ENCODE measurements around the gene FAF1. TPM values are rescaled to one million over a fixed set of nuclear protein-coding genes. Genes with fewer than 3 reads are reported as not detected.

FAF1 gene
- total RNA-seq, 6 experiments from 2014 or later, result 24.1 to 32.4 (median 31.6) TPM

DNA sequence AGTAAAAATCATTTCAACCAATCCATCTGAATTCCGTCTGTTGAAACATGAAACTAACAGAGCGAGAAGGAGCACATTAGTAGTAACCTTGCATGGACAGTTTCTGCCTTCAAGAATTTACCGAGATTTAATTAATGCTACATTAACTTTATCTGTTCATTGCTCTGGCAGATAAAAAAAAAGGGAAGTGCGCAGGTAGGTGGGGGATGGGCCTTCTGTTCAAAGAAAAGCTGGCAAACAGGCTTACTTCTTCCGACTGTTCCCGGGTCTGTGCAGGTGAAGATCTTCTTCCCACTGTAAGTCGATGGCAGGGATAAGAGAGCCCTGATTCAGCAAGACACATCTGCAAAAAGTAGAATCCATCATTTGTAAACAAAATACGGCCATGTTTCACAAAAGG lies 364.2 kb downstream of the FAF1 start:
- H3K4me1 ChIP-seq, result no peaks in the 10 kb centered on the region
- peaks cover 0 to 2% (median 0%) of the 10 kb centered on the region in 4 donors for H3K36me3 ChIP-seq
- WGBS (ENCODE audit: insufficient coverage, low coverage, low lambda C conversion rate, missing lambda C conversion rate), result 94% methylated on average over 8 of the region's 8 CpGs
- DNase-seq (no peak), ATAC-seq (no peak)
- TF ChIP-seq, protein P1, sequence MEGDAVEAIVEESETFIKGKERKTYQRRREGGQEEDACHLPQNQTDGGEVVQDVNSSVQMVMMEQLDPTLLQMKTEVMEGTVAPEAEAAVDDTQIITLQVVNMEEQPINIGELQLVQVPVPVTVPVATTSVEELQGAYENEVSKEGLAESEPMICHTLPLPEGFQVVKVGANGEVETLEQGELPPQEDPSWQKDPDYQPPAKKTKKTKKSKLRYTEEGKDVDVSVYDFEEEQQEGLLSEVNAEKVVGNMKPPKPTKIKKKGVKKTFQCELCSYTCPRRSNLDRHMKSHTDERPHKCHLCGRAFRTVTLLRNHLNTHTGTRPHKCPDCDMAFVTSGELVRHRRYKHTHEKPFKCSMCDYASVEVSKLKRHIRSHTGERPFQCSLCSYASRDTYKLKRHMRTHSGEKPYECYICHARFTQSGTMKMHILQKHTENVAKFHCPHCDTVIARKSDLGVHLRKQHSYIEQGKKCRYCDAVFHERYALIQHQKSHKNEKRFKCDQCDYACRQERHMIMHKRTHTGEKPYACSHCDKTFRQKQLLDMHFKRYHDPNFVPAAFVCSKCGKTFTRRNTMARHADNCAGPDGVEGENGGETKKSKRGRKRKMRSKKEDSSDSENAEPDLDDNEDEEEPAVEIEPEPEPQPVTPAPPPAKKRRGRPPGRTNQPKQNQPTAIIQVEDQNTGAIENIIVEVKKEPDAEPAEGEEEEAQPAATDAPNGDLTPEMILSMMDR (IDR thresholded peaks at IDR 0.05), result no peak
- no peak for TF ChIP-seq POLR2A (IDR thresholded peaks at IDR 0.05)
- H3K27me3 ChIP-seq, result no peaks in the 10 kb centered on the region
- H3K9me3 ChIP-seq, result no peaks in the 10 kb centered on the region
- H3K27ac ChIP-seq, result no peak overlapping the region
- H3K4me3 ChIP-seq, result no peak overlapping the region
- intact Hi-C loops (cut with DNase I), result no loop called here

DNA sequence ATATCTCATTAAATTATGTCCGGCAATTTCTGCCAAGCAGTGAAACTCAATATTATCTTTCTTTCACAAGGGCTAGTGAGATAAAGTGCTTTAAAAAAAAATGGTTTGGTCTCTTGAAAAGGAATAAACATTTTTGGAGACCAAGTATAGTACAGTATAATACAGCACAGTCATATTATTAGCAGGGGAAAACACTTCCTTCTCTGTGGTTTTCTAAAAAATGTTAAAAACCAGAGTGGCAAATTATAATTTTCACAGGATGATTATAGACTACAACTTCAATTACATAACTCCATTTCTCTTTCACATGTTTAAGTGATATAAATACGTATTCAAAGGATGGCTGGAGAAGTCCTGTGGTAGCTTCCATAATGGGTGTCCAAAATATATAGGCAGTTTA lies 366.6 kb downstream of the FAF1 start:
- no peak for DNase-seq
- H3K27ac ChIP-seq, result no peak overlapping the region
- H3K9me3 ChIP-seq, result no peaks in the 10 kb centered on the region
- whole genome bisulfite sequencing (ENCODE audit: insufficient coverage, low coverage, low lambda C conversion rate, missing lambda C conversion rate), result 72% methylated on average over 2 of the region's 2 CpGs
- no peaks in the 10 kb centered on the region for H3K27me3 ChIP-seq
- H3K4me1 ChIP-seq, result no peaks in the 10 kb centered on the region
- no peak for ATAC-seq
- H3K4me3 ChIP-seq, result no peak overlapping the region
- peaks cover 0 to 2% (median 0%) of the 10 kb centered on the region in 4 donors for H3K36me3 ChIP-seq
- TF ChIP-seq POLR2A (IDR thresholded peaks at IDR 0.05), result no peak
- TF ChIP-seq, protein P1 (IDR thresholded peaks at IDR 0.05), result no peak
- intact Hi-C loops (cut with DNase I), result no loop called here

DNA sequence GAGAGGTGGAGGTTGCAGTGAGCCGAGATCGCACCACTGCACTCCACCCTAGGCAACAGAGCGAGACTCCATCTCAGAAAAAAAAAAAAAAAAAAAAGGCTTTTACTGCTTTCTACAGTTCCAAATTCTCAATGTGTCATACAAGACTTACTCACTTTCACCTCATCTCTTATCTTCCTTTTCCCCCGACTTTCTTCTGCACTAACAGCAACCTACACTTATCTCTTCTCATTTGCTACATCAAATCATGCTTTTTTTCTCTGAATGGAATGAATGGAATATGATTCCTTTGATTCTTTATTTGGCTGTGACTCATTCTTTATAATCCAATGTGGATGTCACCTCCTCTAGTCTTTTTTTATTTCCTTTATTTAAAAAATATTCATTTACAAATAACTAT lies 368.5 kb downstream of the FAF1 start:
- Histone ChIP-seq H3K36me3 (peaks cover 0 to 2% (median 0%) of the 10 kb centered on the region in 4 donors), H3K9me3 (no peaks in the 10 kb centered on the region), H3K27me3 (no peaks in the 10 kb centered on the region), H3K4me3 (no peak overlapping the region), H3K4me1 (no peaks in the 10 kb centered on the region), H3K27ac (no peak overlapping the region)
- WGBS (ENCODE audit: insufficient coverage, low coverage, low lambda C conversion rate, missing lambda C conversion rate), result 56% methylated on average over 1 of the region's 4 CpGs
- TF ChIP-seq POLR2A (IDR thresholded peaks at IDR 0.05), result no peak
- TF ChIP-seq, protein P1 (IDR thresholded peaks at IDR 0.05), result no peak
- DNase-seq, result no peak
- intact Hi-C loops (cut with DNase I), result no loop called here
- ATAC-seq, result no peak

DNA sequence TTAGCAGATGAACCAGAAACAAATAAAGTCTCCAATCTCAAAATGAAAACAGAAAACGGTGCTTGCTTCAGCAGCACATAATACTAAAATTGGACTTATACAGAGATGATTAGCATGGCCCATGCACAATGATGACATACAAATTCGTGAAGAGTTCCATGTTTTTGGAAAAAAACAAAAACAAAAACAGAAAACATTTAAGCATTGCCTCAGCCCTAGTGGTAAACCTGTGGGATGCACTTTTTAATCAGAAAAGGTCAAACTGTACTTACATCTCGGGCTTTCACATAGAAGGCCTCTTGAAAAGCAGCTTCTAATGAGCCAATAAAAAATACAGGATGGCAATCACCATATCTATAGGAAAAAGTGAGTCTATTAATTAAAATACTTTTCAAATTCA lies 377.7 kb downstream of the FAF1 start:
- no peak overlapping the region for H3K4me3 ChIP-seq
- H3K27me3 ChIP-seq, result no peaks in the 10 kb centered on the region
- DNase-seq (no peak), ATAC-seq (no peak)
- TF ChIP-seq, protein P1 (IDR thresholded peaks at IDR 0.05), result no peak
- no peak for TF ChIP-seq POLR2A (IDR thresholded peaks at IDR 0.05)
- peaks cover 0 to 4% (median 0%) of the 10 kb centered on the region in 4 donors for H3K36me3 ChIP-seq
- intact Hi-C loops (cut with DNase I), result no loop called here
- WGBS (ENCODE audit: insufficient coverage, low coverage, low lambda C conversion rate, missing lambda C conversion rate), result 89% methylated on average over 3 of the region's 3 CpGs
- H3K27ac ChIP-seq, result no peak overlapping the region
- no peaks in the 10 kb centered on the region for H3K9me3 ChIP-seq
- H3K4me1 ChIP-seq, result no peaks in the 10 kb centered on the region

DNA sequence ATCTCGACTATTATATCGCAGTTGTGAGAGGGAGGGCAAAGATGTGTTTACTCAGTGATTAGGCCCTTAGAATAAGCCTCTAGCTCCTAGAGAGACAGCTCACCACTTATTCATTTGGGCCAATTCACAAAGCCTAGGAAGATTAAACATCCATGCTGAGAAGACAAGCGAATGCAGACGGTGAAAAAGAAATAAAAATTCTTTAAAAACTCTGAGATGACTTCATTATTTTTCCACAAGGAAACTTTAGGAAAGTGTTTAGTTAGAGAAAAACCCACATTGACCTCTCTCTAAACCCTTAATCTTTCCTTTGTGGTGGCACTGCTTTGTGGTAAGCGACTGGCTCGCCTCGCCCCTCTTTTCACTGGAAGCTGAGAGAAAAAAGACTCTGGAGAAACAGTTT lies 390.0 kb downstream of the FAF1 start:
- no peak for TF ChIP-seq POLR2A (IDR thresholded peaks at IDR 0.05)
- TF ChIP-seq, protein P1 (IDR thresholded peaks at IDR 0.05), result no peak
- ATAC-seq, result no peak
- Histone ChIP-seq H3K27me3 (no peaks in the 10 kb centered on the region), H3K4me1 (no peaks in the 10 kb centered on the region), H3K27ac (no peak overlapping the region), H3K36me3 (peaks cover 0 to 14% (median 2%) of the 10 kb centered on the region in 4 donors), H3K9me3 (no peaks in the 10 kb centered on the region), H3K4me3 (no peak overlapping the region)
- 95% methylated on average over 7 of the region's 7 CpGs for WGBS (ENCODE audit: insufficient coverage, low coverage, low lambda C conversion rate, missing lambda C conversion rate)
- intact Hi-C loops (cut with DNase I), result no loop called here
- DNase-seq, result no peak

All from right lobe of liver (tissue), 6 donors.